Activated naive CD4-positive, alpha-beta T cell treated with anti-CD3 and anti-CD28 coated beads for 36 hours (primary cell): ENCODE data around the gene HSPA2. TPM values are rescaled to one million over a fixed set of nuclear protein-coding genes. Genes with fewer than 3 reads are reported as not detected.
A peak's percentile ranks its signal among the peaks of the same experiment; 100 is the strongest.
"Not testable (repeated sequence)": the region's sequence is repeated elsewhere in the genome, so short reads cannot be mapped to it uniquely, and the experiment has no call there.

Source experiments
- CTCF ChIA-PET: fragments of 350-600 bp; sonication (Branson Sonifier 250); formaldehyde crosslinking; loops from one replicate; lab custom pipeline; 2021; ENCODE audit warnings: antibody characterized with exemption; lab: Charles Lee
- DNase-seq: peaks from one replicate; pipeline ENCODE4 v3.0.0-alpha.2; 2020
- H3K27ac Mint-ChIP-seq: one replicate; pipeline ENCODE4 v1.8.0; 2021; ENCODE audit warnings: mild to moderate bottlenecking, mixed read lengths
- H3K27me3 Mint-ChIP-seq: one replicate; pipeline ENCODE4 v1.8.0; 2021; ENCODE audit warnings: low read depth, mixed read lengths
- H3K36me3 Mint-ChIP-seq: one replicate; pipeline ENCODE4 v1.8.0; 2021; ENCODE audit warnings: low read depth, mixed read lengths
- H3K4me1 Mint-ChIP-seq: one replicate; pipeline ENCODE4 v1.8.0; 2021; ENCODE audit warnings: low read depth, mixed read lengths
- H3K4me3 Mint-ChIP-seq: one replicate; pipeline ENCODE4 v1.8.0; 2021; ENCODE audit warnings: mild to moderate bottlenecking, moderate library complexity, mixed read lengths
- H3K9me3 Mint-ChIP-seq: one replicate; pipeline ENCODE4 v1.8.0; 2021; ENCODE audit warnings: mixed read lengths
- intact Hi-C: fragments of 100-400 bp; cut with micrococcal nuclease; formaldehyde crosslinking; loops from one replicate; pipeline ENCODE4 v1.15.1; 2023
- total RNA-seq, 2 experiments: library from RNA; stranded (reverse); gene quantifications; one replicate each; pipeline ENCODE4 v1.2.3, GENCODE V29; 2021

Gene HSPA2
- total RNA-seq, 2 experiments from 2014 or later = 4.1 to 5.1 TPM

DNA sequence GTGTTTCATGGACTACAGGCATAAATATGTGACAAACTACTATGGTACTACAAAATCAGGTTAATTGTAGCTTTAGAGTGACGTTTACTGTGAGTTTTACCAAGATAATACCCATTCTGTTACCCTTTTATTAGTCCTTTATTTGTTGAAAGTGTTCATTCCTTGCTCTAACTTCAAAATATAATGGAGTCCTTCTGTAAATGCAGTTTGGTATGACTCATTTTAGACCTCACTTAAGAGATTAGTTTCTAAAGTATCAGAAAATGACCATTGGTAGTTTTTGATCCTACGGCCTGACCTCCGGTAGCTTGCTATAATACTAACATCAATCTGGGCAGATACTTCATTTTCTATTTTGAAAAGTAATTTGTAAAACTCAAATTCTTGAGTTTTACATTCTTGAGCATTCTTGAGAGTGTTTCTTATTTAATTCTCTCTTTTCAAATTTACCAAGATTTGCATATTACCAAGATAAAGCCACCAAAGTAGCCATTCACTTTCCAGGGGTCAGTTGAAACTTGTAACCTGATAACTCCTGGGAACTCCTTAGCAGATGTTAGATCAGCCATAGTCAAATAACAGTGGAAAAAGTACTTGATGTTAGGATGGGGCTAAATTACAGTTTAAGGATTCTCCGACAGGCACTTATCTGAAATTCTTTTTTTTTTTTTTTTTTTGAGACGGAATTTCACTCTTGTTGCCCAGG lies 4.2 kb downstream of the HSPA2 start:
- Mint-ChIP-seq H3K4me1 (peaks cover 29% of the 10 kb centered on the region), H3K36me3 (peaks cover 6% of the 10 kb centered on the region), H3K27me3 (peaks cover 25% of the 10 kb centered on the region), H3K27ac (no peak overlapping the region), H3K9me3 (no peaks in the 10 kb centered on the region), H3K4me3 (no peak overlapping the region)
- intact Hi-C loops = loop anchor here (10.0 kb wide), 2 partner anchors 440 to 690 kb away; partner anchors contain the start of genes FNTB and SYNE2
- CTCF ChIA-PET = interaction anchor here (1.4 to 2.2 kb wide), 2 partner anchors 11 to 115 kb away, joined by 3 to 9 read pairs; no protein-coding TSS in a partner anchor
- DNase-seq = no peak

DNA sequence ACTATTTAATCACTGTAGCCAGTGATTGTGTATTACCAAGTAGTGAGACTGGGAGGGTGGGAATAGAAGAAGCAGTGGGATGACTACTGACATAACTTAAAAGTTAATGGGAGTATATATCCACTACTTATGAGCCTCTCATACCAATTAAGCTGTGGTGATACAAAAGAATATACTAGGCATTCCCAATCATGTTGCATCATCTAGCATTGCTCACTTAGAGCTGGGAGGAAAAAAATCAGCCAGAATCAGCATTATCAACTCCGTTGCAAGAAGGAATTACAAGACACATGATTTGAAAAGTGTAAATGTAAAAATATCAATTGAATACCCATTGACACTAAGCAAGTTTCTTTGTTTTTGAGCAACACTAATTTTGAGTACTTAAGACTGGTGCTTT lies 8.5 kb downstream of the HSPA2 start:
- H3K27ac Mint-ChIP-seq = no peak overlapping the region
- peaks cover 7% of the 10 kb centered on the region for H3K27me3 Mint-ChIP-seq
- CTCF ChIA-PET = interaction anchor here (1.0 to 2.9 kb wide), 3 partner anchors 9 to 119 kb away, joined by 3 to 15 read pairs (median 5); partner anchors contain the start of gene HSPA2
- DNase-seq = no peak
- intact Hi-C loops = loop anchor here (1.0 to 10.0 kb wide), 3 partner anchors 9 to 694 kb away; partner anchors contain the start of genes FNTB, HSPA2 and SYNE2
- no peaks in the 10 kb centered on the region for H3K9me3 Mint-ChIP-seq
- H3K4me3 Mint-ChIP-seq = no peak overlapping the region
- H3K4me1 Mint-ChIP-seq = peaks cover 12% of the 10 kb centered on the region
- no peaks in the 10 kb centered on the region for H3K36me3 Mint-ChIP-seq

DNA sequence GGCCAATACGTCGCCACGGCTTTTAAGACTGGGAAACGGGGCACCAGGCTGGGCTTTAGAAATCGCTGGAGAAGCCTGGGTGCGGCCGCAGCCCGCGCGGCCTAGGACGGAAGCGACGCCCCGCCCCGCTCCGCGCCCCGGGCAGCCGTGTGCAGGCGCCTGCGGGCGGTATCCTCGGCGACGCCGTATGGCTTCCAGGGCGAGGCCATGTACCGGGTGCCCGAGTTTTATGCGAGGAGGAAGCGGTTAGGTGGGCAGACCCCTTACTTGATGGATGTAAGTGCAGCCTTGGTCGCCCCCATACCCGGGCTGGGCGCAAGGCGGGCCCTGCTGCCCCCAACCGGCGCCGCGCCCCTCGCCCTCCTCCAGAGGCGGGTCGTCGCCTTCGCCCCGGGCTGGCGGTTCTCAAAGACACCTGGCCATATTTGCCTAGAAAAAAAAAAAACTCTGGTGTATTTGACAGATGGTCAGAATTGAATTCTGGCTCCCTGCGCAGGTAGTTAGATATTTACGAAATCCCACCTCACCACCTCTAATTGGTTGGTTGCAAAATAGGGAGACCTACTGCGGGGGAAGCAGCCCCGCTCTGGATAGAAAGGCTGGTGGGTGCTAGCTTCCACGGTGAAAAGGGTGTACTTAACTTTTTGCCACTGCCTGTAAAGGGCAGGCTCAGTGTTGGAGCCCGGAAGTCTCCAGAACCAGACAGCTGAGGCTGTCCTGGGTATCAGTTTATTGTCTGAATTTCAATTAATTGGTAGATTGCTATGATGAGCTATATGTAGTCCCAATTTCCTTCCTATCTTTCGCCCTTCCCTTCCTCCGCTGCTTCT lies 9.5 kb downstream of the HSPA2 start, which contains the start of gene PPP1R36:
PPP1R36 (plus strand) TSS at position 171 of the 830 bp plus-strand sequence; CDS start at position 208, 37 bp downstream.
- H3K9me3 Mint-ChIP-seq = no peaks in the 10 kb centered on the region
- intact Hi-C loops = loop anchor here (1.0 to 10.0 kb wide), 3 partner anchors 10 to 695 kb away; partner anchors contain the start of genes FNTB, HSPA2 and SYNE2
- peak within 1 kb of the TSS; percentile 55 for H3K4me3 Mint-ChIP-seq
- H3K27me3 Mint-ChIP-seq = peaks cover 7% of the 10 kb centered on the region
- H3K27ac Mint-ChIP-seq = no peak within 1 kb of the TSS
- no peaks in the 10 kb centered on the region for H3K36me3 Mint-ChIP-seq
- H3K4me1 Mint-ChIP-seq = peaks cover 12% of the 10 kb centered on the region
- DNase-seq = peak; percentile 48
- CTCF ChIA-PET = interaction anchor here (0.7 to 2.9 kb wide), 4 partner anchors 10 to 87 kb away, joined by 3 to 15 read pairs (median 6); partner anchors contain the start of gene HSPA2

DNA sequence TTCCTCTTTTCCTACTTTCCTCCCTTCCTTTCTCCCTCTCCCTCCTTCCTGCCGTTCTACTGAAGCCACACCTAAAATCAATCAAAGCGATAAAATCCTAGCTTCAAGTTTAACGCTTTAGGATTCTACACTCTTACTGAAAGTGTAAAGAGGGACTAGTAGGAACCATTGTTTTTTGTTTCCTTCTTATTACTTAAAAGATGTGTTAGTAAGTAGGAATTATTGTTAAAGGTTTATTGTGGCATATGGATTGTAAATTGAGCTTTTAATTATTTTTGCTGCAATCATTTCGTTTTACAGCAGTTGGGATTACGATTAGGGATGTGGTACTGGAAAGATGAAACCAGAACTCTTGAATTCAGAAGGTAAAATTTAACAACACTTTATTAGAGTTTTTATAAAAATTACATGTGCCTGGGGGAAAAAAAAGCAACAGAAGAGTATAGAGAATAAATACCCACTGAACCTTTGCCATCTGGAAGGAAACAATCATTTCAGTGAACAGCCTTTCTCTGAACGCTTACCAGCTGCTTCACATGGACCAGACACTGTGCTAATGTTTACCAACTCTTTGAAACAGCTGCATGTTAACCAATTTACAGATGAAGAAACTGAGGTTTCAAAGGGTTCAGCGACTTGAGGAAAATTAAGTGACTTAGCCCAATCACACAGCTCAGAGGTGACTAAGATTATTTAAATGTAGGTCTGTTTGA lies 10.2 kb downstream of the HSPA2 start:
- CTCF ChIA-PET = interaction anchor here (0.7 to 2.9 kb wide), 7 partner anchors 10 to 147 kb away, joined by 3 to 15 read pairs (median 3); partner anchors contain the start of gene HSPA2
- Mint-ChIP-seq H3K27me3 (peaks cover 7% of the 10 kb centered on the region), H3K9me3 (no peaks in the 10 kb centered on the region), H3K4me1 (peaks cover 12% of the 10 kb centered on the region), H3K4me3 (peak overlapping the region; percentile 33), H3K36me3 (no peaks in the 10 kb centered on the region), H3K27ac (no peak overlapping the region)
- no peak for DNase-seq
- intact Hi-C loops = no loop called here

DNA sequence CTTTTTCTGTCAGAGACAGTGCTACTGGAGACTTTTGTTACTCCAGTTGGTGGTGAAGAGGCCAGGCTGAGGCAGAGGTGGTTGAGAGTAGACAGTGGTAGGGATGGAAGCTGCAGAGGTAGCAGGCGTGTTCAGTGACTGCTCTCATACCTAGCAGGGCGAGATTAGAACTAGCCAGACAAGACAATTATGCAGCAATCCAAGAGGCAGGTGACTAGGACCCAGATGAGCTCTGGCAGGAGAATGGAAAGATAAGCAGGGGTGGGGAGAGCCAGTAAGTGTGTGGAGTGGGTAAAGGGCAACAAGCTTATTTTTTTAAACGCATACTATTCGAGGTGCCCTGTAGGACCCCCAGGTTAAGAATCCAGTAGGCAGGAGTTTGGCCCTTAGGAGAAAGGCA lies 14.0 kb downstream of the HSPA2 start:
- no peak overlapping the region for H3K4me3 Mint-ChIP-seq
- H3K36me3 Mint-ChIP-seq = no peaks in the 10 kb centered on the region
- no peak overlapping the region for H3K27ac Mint-ChIP-seq
- peaks cover 5% of the 10 kb centered on the region for H3K27me3 Mint-ChIP-seq
- DNase-seq = no peak
- no peaks in the 10 kb centered on the region for H3K9me3 Mint-ChIP-seq
- intact Hi-C loops = no loop called here
- CTCF ChIA-PET = no interaction called here
- peaks cover 7% of the 10 kb centered on the region for H3K4me1 Mint-ChIP-seq

DNA sequence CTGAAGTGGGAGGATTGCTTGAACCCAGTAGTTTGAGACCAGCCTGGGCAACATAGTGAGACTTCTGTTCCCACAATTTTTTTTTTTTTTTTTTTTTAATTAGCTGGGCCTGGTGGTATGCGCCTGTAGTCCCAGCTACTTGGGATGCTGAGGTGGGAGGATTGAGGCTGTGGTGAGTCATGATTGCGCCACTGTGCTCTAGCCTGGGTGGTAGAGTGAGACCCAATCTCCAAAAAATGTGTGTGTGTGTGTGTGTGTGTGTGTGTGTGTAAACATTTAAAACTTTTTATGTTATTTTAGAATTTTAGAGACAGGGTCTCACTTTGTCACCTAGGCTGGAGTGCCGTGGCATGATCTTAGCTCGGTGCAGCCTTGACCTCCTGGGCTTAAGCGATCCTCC lies 16.0 kb downstream of the HSPA2 start:
- intact Hi-C loops = no loop called here
- CTCF ChIA-PET = interaction anchor here (0.7 to 1.0 kb wide), 3 partner anchors 12 to 46 kb away, joined by 3 read pairs; no protein-coding TSS in a partner anchor
- no peaks in the 10 kb centered on the region for H3K36me3 Mint-ChIP-seq
- no peak for DNase-seq
- H3K27ac Mint-ChIP-seq = no peak overlapping the region
- H3K4me1 Mint-ChIP-seq = peaks cover 2% of the 10 kb centered on the region
- no peaks in the 10 kb centered on the region for H3K9me3 Mint-ChIP-seq
- H3K4me3 Mint-ChIP-seq = no peak overlapping the region
- no peaks in the 10 kb centered on the region for H3K27me3 Mint-ChIP-seq

DNA sequence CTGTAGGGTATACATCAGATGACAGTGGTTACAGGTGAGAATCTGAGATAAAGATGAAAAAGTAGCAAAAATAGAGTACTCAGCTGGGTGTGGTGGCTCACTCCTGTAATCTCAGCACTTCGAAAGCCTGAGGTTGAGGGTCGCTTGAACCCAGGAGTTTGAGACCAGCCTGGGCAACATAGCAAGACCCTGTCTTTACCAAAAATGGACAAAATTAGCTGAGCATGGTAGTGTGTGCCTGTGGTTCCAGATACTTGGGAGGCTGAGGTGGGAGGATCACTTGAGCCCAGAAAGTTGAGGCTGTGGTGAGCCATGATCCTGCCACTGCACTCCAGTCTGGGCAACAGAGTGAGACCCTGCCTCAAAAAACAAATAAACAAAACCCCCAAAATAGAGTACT lies 17.7 kb downstream of the HSPA2 start:
- H3K27me3 Mint-ChIP-seq, CTCF ChIA-PET, H3K4me3 Mint-ChIP-seq, DNase-seq, intact Hi-C loops, H3K27ac Mint-ChIP-seq, H3K36me3 Mint-ChIP-seq, H3K4me1 Mint-ChIP-seq, H3K9me3 Mint-ChIP-seq: not testable (repeated sequence)

DNA sequence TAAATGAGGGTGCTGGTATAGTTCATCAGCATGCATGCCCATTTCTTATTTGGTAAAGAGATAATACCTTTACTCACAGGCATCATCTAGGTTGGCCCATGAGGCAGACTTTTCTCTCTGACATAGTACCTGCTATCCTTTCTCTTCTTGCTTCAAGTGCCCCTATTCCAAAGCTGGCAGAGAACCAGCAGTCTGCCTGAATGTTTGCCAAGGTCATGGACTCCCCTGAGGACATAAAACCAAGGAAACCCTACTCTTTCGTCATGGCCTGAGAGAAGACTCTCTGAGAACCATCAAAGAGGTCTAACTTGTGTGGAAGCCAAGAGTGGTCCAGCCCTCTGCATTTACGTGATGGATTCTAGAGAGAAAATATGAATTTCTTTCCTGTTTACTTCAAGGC lies 21.1 kb downstream of the HSPA2 start:
- Mint-ChIP-seq H3K27ac (no peak overlapping the region), H3K9me3 (no peaks in the 10 kb centered on the region), H3K36me3 (no peaks in the 10 kb centered on the region), H3K27me3 (no peaks in the 10 kb centered on the region), H3K4me1 (peaks cover 2% of the 10 kb centered on the region), H3K4me3 (no peak overlapping the region)
- CTCF ChIA-PET = interaction anchor here (1.3 kb wide), 1 partner anchor 75 kb away, joined by 6 read pairs; no protein-coding TSS in a partner anchor
- DNase-seq = no peak
- intact Hi-C loops = no loop called here

DNA sequence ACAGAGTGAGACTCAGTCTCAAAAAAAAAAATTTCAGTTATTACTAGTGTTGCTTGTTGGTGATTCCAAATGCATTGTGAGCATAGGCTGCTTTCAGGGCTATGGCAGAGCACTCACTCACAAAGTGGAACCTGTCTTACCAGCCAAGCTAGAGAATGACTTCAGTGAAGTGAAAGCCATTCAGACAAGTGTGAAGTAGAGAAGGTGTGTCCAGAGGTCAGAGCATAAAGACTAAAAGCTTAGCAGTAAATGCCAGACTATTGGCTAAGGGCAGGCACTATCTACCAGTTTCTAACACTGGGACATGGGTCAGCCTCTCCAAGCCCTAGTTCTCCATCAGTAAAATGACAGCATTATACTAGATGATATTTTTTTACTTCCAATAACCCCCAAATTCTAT lies 21.9 kb downstream of the HSPA2 start:
- no peak overlapping the region for H3K4me3 Mint-ChIP-seq
- H3K9me3 Mint-ChIP-seq = no peaks in the 10 kb centered on the region
- DNase-seq = no peak
- peaks cover 2% of the 10 kb centered on the region for H3K4me1 Mint-ChIP-seq
- CTCF ChIA-PET = no interaction called here
- H3K36me3 Mint-ChIP-seq = no peaks in the 10 kb centered on the region
- intact Hi-C loops = no loop called here
- H3K27ac Mint-ChIP-seq = no peak overlapping the region
- peaks cover 2% of the 10 kb centered on the region for H3K27me3 Mint-ChIP-seq

DNA sequence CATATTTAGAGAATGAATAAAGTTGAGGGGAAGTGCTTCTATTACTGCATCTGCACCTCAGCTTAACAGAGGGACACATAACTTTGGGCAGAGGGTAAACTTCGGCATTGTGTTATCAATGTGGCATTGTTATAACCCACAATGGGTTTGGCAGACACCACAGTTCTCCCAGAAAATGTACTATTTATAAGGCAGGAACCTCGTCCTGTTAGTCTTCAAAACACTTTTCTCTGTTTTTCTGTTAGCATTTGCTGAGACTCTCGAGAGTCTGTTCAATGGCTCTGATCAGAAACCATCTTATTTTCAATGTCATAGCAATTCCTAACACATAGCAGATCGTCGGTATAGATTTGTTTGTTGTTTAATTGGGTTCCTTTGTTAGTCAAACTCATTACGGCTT lies 23.2 kb downstream of the HSPA2 start:
- H3K27ac Mint-ChIP-seq = no peak overlapping the region
- CTCF ChIA-PET = interaction anchor here (0.9 kb wide), 1 partner anchor 31 kb away, joined by 3 read pairs; no protein-coding TSS in a partner anchor
- no peaks in the 10 kb centered on the region for H3K36me3 Mint-ChIP-seq
- peaks cover 2% of the 10 kb centered on the region for H3K27me3 Mint-ChIP-seq
- H3K4me1 Mint-ChIP-seq = peaks cover 2% of the 10 kb centered on the region
- no peaks in the 10 kb centered on the region for H3K9me3 Mint-ChIP-seq
- DNase-seq = no peak
- no peak overlapping the region for H3K4me3 Mint-ChIP-seq
- intact Hi-C loops = no loop called here

DNA sequence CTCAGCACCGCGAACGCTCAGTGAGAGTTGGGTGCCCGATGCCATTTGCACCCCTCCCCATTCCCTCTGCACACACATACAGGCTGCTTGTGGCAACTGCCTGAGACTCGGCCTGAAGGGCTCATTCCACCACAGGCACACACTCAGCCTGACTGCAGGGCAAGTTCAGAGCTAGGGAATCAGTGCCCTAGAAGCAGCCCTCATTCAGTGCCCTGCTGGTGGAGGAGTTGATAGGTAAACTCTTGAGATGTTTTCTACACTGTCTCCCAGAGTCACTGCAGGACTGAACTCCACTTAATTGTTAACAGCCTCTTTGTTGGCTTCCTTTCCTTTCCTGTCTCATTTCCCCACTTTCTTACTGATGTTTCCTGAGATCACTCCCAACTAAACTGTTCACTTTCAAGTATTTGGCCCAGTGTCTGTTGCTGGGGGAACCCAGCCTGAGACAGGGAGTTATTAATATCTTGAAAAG lies 26.1 kb downstream of the HSPA2 start:
- Mint-ChIP-seq H3K27ac (no peak overlapping the region), H3K27me3 (peaks cover 2% of the 10 kb centered on the region), H3K4me3 (no peak overlapping the region), H3K36me3 (no peaks in the 10 kb centered on the region), H3K4me1 (no peaks in the 10 kb centered on the region), H3K9me3 (peaks cover 1% of the 10 kb centered on the region)
- intact Hi-C loops = no loop called here
- no peak for DNase-seq
- CTCF ChIA-PET = no interaction called here
